ENCODE data around the gene SPEM3. TPM values are rescaled to one million over a fixed set of nuclear protein-coding genes. Genes with fewer than 3 reads are reported as not detected.

Gene SPEM3
- total RNA-seq, 1 donor from 2014 or later = not detected

GRCh38 chr17:7405350-7406234 is 23.1 kb upstream of the SPEM3 start:
- Histone ChIP-seq H3K4me1 (peaks cover 10% of the 10 kb centered on the region), H3K9me3 (no peaks in the 10 kb centered on the region), H3K4me3 (peak overlapping the region; percentile 64), H3K27ac (peak overlapping the region; percentile 63), H3K36me3 (no peaks in the 10 kb centered on the region), H3K27me3 (no peaks in the 10 kb centered on the region)
- DNase-seq (no peak), ATAC-seq (no peak)
- intact Hi-C loops (cut with DNase I) = no loop called here
- TF ChIP-seq, protein P1, sequence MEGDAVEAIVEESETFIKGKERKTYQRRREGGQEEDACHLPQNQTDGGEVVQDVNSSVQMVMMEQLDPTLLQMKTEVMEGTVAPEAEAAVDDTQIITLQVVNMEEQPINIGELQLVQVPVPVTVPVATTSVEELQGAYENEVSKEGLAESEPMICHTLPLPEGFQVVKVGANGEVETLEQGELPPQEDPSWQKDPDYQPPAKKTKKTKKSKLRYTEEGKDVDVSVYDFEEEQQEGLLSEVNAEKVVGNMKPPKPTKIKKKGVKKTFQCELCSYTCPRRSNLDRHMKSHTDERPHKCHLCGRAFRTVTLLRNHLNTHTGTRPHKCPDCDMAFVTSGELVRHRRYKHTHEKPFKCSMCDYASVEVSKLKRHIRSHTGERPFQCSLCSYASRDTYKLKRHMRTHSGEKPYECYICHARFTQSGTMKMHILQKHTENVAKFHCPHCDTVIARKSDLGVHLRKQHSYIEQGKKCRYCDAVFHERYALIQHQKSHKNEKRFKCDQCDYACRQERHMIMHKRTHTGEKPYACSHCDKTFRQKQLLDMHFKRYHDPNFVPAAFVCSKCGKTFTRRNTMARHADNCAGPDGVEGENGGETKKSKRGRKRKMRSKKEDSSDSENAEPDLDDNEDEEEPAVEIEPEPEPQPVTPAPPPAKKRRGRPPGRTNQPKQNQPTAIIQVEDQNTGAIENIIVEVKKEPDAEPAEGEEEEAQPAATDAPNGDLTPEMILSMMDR (IDR thresholded peaks at IDR 0.05) = no peak

GRCh38 chr17:7406235-7406825 is 22.3 kb upstream of the SPEM3 start:
- DNase-seq = no peak
- intact Hi-C loops (cut with DNase I) = no loop called here
- H3K27ac ChIP-seq = no peak overlapping the region
- no peaks in the 10 kb centered on the region for H3K9me3 ChIP-seq
- TF ChIP-seq, protein P1 (IDR thresholded peaks at IDR 0.05) = no peak
- no peaks in the 10 kb centered on the region for H3K27me3 ChIP-seq
- peaks cover 10% of the 10 kb centered on the region for H3K4me1 ChIP-seq
- H3K36me3 ChIP-seq = no peaks in the 10 kb centered on the region
- ATAC-seq = no peak
- H3K4me3 ChIP-seq = no peak overlapping the region

GRCh38 chr17:7407082-7407481 is 21.6 kb upstream of the SPEM3 start:
- TF ChIP-seq, protein P1 (IDR thresholded peaks at IDR 0.05) = no peak
- no peak for ATAC-seq
- intact Hi-C loops (cut with DNase I) = no loop called here

DNA sequence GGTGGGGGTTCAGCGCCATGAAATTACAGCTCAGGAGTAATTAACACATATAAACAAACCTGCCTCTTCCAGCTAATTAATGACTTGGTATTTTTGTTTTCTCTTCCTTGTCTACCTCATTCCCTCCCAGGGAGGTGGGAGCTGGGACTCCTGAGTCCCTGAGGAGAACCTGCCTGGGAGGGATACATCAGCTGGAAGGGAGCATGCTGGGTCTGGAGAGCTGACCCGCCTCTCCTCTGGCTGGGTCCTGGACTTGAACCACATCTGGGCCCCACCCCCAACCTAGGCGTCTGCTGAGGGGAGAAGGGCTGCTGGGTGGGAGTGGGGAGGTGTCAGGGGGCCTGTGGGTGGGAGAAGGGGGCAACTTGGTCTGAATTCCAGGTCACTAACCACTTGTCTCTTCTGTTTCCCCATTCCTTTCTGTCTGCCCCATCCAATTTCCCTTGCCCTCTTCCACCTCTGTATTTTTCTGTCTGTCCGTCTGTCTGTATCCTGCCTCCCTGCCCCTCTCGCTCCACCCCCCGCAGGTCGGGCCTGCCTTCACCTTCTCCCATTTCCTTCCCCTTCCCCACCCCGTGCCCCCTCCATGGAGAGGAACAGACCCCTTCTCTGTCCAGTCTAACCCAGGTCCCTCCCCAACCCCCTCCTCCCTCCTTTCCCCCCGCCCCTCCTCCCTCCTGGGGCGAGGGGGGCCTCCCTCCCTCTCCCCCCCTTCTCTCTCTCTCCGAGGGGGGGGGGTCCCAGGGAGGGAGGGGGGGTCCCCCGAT is 21.0 kb upstream of the SPEM3 start, which contains the start of gene NLGN2:
TSS of gene NLGN2 (plus strand) at position 361 of the 767 bp plus-strand sequence. CDS start 411 bp downstream, outside the sequence.
- TF ChIP-seq, protein P1 (IDR thresholded peaks at IDR 0.05) = no peak
- no peaks in the 10 kb centered on the region for H3K36me3 ChIP-seq
- H3K4me1 ChIP-seq = peaks cover 7% of the 10 kb centered on the region
- H3K9me3 ChIP-seq = no peaks in the 10 kb centered on the region
- intact Hi-C loops (cut with DNase I) = no loop called here
- H3K27ac ChIP-seq = no peak within 1 kb of the TSS
- H3K27me3 ChIP-seq = no peaks in the 10 kb centered on the region
- ATAC-seq (no peak), DNase-seq (no peak)
- H3K4me3 ChIP-seq = no peak within 1 kb of the TSS

More at GRCh38 chr17:7407082-7407481, 21.6 kb upstream of the SPEM3 start:
- no peak for DNase-seq
- Histone ChIP-seq H3K4me3 (no peak overlapping the region), H3K27me3 (no peaks in the 10 kb centered on the region), H3K9me3 (no peaks in the 10 kb centered on the region), H3K4me1 (peaks cover 10% of the 10 kb centered on the region), H3K36me3 (no peaks in the 10 kb centered on the region), H3K27ac (no peak overlapping the region)

DNA sequence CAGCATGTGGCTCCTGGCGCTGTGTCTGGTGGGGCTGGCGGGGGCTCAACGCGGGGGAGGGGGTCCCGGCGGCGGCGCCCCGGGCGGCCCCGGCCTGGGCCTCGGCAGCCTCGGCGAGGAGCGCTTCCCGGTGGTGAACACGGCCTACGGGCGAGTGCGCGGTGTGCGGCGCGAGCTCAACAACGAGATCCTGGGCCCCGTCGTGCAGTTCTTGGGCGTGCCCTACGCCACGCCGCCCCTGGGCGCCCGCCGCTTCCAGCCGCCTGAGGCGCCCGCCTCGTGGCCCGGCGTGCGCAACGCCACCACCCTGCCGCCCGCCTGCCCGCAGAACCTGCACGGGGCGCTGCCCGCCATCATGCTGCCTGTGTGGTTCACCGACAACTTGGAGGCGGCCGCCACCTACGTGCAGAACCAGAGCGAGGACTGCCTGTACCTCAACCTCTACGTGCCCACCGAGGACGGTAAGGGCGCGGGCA is 20.4 kb upstream of the SPEM3 start:
- intact Hi-C loops (cut with DNase I) = no loop called here
- no peak for DNase-seq
- TF ChIP-seq, protein P1 (IDR thresholded peaks at IDR 0.05) = no peak
- Histone ChIP-seq H3K36me3 (no peaks in the 10 kb centered on the region), H3K27ac (no peak overlapping the region), H3K27me3 (no peaks in the 10 kb centered on the region), H3K4me1 (peaks cover under 1% of the 10 kb centered on the region), H3K9me3 (no peaks in the 10 kb centered on the region), H3K4me3 (no peak overlapping the region)
- no peak for ATAC-seq
